WTC11 (cell line): ENCODE data around the gene TNFRSF14. TPM values are rescaled to one million over a fixed set of nuclear protein-coding genes. Genes with fewer than 3 reads are reported as not detected.

Source experiments
- ATAC-seq: fragments of 200-7000 bp; cut with Tn5 transposase; 2 replicates; pipeline ENCODE4 v1.10.0; 2021; ENCODE audit warnings: mild to moderate bottlenecking, moderate library complexity
- CTCF ChIA-PET: fragments of 300-600 bp; sonication (Branson Sonifier 250); formaldehyde crosslinking; loops from one replicate; lab custom pipeline; 2021; ENCODE audit warnings: antibody characterized with exemption; lab: Charles Lee
- POLR2A ChIA-PET: fragments of 350-600 bp; sonication (Branson Sonifier 250); formaldehyde crosslinking; loops from one replicate; lab custom pipeline; 2021; ENCODE audit warnings: antibody characterized with exemption; lab: Charles Lee
- DNase-seq: peaks from one replicate; pipeline ENCODE4 v3.0.0; 2021; ENCODE audit warnings: low spot score
- H3K27ac Mint-ChIP-seq: 2 replicates; pipeline ENCODE4 v1.8.0; 2021; ENCODE audit warnings: mixed read lengths
- H3K27me3 Mint-ChIP-seq: 2 replicates; pipeline ENCODE4 v1.8.0; 2021; ENCODE audit warnings: low read depth, mild to moderate bottlenecking, moderate library complexity, mixed read lengths
- H3K36me3 Mint-ChIP-seq: 2 replicates; pipeline ENCODE4 v1.8.0; 2021; ENCODE audit warnings: mixed read lengths
- H3K4me1 Mint-ChIP-seq: 2 replicates; pipeline ENCODE4 v1.8.0; 2022; ENCODE audit warnings: mixed read lengths
- H3K4me3 Mint-ChIP-seq: 2 replicates; pipeline ENCODE4 v1.8.0; 2021; ENCODE audit warnings: mild to moderate bottlenecking, moderate library complexity, mixed read lengths
- H3K9me3 Mint-ChIP-seq: 2 replicates; pipeline ENCODE4 v1.8.0; 2021; ENCODE audit warnings: mixed read lengths
- ATF1 ChIP-seq: sonication (generic); formaldehyde crosslinking; IDR thresholded peaks from 2 replicates; pipeline ENCODE4 v1.8.1; 2023; ENCODE audit warnings: mild to moderate bottlenecking, moderate library complexity, missing genetic modification reagents
- CREB1 ChIP-seq: sonication (generic); formaldehyde crosslinking; IDR thresholded peaks from 2 replicates; pipeline ENCODE4 v1.8.0; 2023; ENCODE audit warnings: mild to moderate bottlenecking, missing genetic modification reagents
- ELF4 ChIP-seq: sonication (generic); formaldehyde crosslinking; IDR thresholded peaks from 2 replicates; pipeline ENCODE4 v1.8.1; 2022; ENCODE audit warnings: low read depth, mild to moderate bottlenecking, moderate library complexity, missing genetic modification reagents
- ESRRA ChIP-seq: sonication (generic); formaldehyde crosslinking; IDR thresholded peaks from 2 replicates; pipeline ENCODE4 v1.8.1; 2022; ENCODE audit warnings: mild to moderate bottlenecking, missing genetic modification reagents, borderline replicate concordance
- FOXP1 ChIP-seq: sonication (generic); formaldehyde crosslinking; IDR thresholded peaks from 2 replicates; pipeline ENCODE4 v1.8.0; 2022; ENCODE audit warnings: missing genetic modification reagents, mild to moderate bottlenecking, moderate library complexity, borderline replicate concordance
- GABPB1 ChIP-seq: sonication (generic); formaldehyde crosslinking; IDR thresholded peaks from 2 replicates; pipeline ENCODE4 v1.8.1; 2023; ENCODE audit warnings: mild to moderate bottlenecking, missing genetic modification reagents
- GTF2I ChIP-seq: fragments of 250-450 bp; sonication (Bioruptor Pico); conservative IDR thresholded peaks from 2 replicates; pipeline ENCODE4 v1.4.0; 2021; ENCODE audit warnings: mild to moderate bottlenecking
- JAZF1 ChIP-seq: fragments of 250-450 bp; sonication (Bioruptor Pico); IDR thresholded peaks from 2 replicates; pipeline ENCODE4 v1.9.0; 2021; ENCODE audit warnings: moderate library complexity, mild to moderate bottlenecking, inconsistent platforms
- KAT7 ChIP-seq: sonication (generic); formaldehyde crosslinking; IDR thresholded peaks from 2 replicates; pipeline ENCODE4 v1.8.1; 2023; ENCODE audit warnings: missing genetic modification reagents, mild to moderate bottlenecking, borderline replicate concordance
- MYBL2 ChIP-seq: sonication (generic); formaldehyde crosslinking; IDR thresholded peaks from 2 replicates; pipeline ENCODE4 v1.8.1; 2023; ENCODE audit warnings: mild to moderate bottlenecking, moderate library complexity, missing genetic modification reagents
- NFYB ChIP-seq: sonication (generic); formaldehyde crosslinking; conservative IDR thresholded peaks from 2 replicates; pipeline ENCODE4 v1.8.0; 2022; ENCODE audit warnings: low read depth, missing genetic modification reagents
- NR1H2 ChIP-seq: sonication (generic); formaldehyde crosslinking; IDR thresholded peaks from 2 replicates; pipeline ENCODE4 v1.9.0; 2021; ENCODE audit warnings: mild to moderate bottlenecking, moderate library complexity, missing genetic modification reagents
- PRDM15 ChIP-seq: sonication (generic); formaldehyde crosslinking; IDR thresholded peaks from 2 replicates; pipeline ENCODE4 v1.8.0; 2022; ENCODE audit warnings: missing genetic modification reagents
- SMAD4 ChIP-seq: sonication (generic); formaldehyde crosslinking; IDR thresholded peaks from 2 replicates; pipeline ENCODE4 v1.8.0; 2022; ENCODE audit warnings: mild to moderate bottlenecking, missing genetic modification reagents
- SP1 ChIP-seq: sonication (generic); formaldehyde crosslinking; conservative IDR thresholded peaks from 2 replicates; pipeline ENCODE4 v1.8.1; 2022; ENCODE audit warnings: missing genetic modification reagents
- TEAD4 ChIP-seq: sonication (generic); formaldehyde crosslinking; IDR thresholded peaks from 2 replicates; pipeline ENCODE4 v1.8.0; 2022; ENCODE audit warnings: mild to moderate bottlenecking, missing genetic modification reagents
- TP53 ChIP-seq: sonication (generic); formaldehyde crosslinking; IDR thresholded peaks from 2 replicates; pipeline ENCODE4 v1.8.1; 2023; ENCODE audit warnings: mild to moderate bottlenecking, missing genetic modification reagents
- ZNF423 ChIP-seq: fragments of 250-450 bp; sonication (Bioruptor Pico); IDR thresholded peaks from 2 replicates; pipeline ENCODE4 v2.1.2; 2022; ENCODE audit warnings: mild to moderate bottlenecking, moderate library complexity
- ZNF532 ChIP-seq: fragments of 250-450 bp; sonication (Bioruptor Pico); IDR thresholded peaks from 2 replicates; pipeline ENCODE4 v1.9.0; 2021; ENCODE audit warnings: mild to moderate bottlenecking, borderline replicate concordance
- ZNF671 ChIP-seq: fragments of 250-450 bp; sonication (Bioruptor Pico); IDR thresholded peaks from 2 replicates; pipeline ENCODE4 v1.8.0; 2021; ENCODE audit warnings: mild to moderate bottlenecking
- total RNA-seq: library from RNA; stranded (reverse); gene quantifications from 3 replicates; pipeline ENCODE4 v1.2.3, GENCODE V29; 2021
- TF ChIP-seq, protein P1 (sequence below): sonication (generic); formaldehyde crosslinking; IDR thresholded peaks from 2 replicates; pipeline ENCODE4 v1.8.1; 2022; ENCODE audit warnings: low read depth, missing genetic modification reagents, borderline replicate concordance
- TF ChIP-seq, protein P2 (sequence below): sonication (generic); formaldehyde crosslinking; IDR thresholded peaks from 2 replicates; pipeline ENCODE4 v1.8.0; 2022; ENCODE audit warnings: mild to moderate bottlenecking, missing genetic modification reagents

TNFRSF14 gene
- total RNA-seq, 1 experiment from 2014 or later = 0.87 TPM

DNA sequence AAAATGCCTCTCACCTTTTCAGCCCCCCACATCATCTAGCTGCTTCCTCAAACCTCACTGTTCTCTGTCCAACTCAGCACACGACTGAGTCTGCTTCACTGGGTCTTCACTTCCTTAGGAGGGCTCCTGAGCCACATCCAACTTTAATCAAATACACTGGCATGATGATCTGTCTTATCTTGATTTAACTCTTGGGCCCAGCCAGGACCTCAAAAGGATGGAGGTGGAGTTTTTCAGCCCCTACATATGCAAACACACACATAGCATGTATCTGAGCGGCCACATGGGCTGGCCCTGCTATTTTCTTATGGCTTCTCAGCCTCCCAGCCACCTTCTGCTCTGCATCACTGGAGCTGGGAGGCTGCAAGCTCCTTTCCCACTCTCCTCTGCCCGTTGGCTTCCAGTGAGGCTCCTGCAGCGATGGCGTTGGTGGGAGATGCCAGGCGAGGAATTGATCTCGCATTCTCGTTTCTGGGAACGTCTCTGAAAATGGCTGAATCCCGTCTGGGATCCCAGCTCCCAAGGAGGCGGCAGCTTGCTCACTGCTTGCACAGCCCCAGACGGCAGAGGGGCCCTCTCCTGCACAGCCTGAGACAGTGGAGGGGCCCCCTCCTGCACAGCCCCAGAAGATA, 28.6 kb downstream of the TNFRSF14 start:
- ATAC-seq = no peak
- peaks cover 4% of the 10 kb centered on the region; the same call in 1 of the 2 replicates for H3K36me3 Mint-ChIP-seq
- H3K9me3 Mint-ChIP-seq = no peaks in the 10 kb centered on the region
- peak overlapping the region; percentile 75 for H3K4me3 Mint-ChIP-seq
- no peak for DNase-seq
- ChIA-PET POLR2A (interaction anchor here (0.6 to 1.9 kb wide), 3 partner anchors 23 to 39 kb away, joined by 3 to 6 read pairs (median 4); no protein-coding TSS in a partner anchor), CTCF (interaction anchor here (1.2 to 3.5 kb wide), 7 partner anchors 23 to 906 kb away, joined by 3 to 28 read pairs (median 5); partner anchors contain the start of gene TNFRSF14)
- no peaks in the 10 kb centered on the region; the same call in 1 of the 2 replicates for H3K27me3 Mint-ChIP-seq
- H3K4me1 Mint-ChIP-seq = peaks cover 19% of the 10 kb centered on the region
- peak overlapping the region; percentile 76 for H3K27ac Mint-ChIP-seq
- no peak for TF ChIP-seq KAT7 (CRISPR knock-in tag)
- no peak for TF ChIP-seq MYBL2
- TF ChIP-seq CREB1 (CRISPR knock-in tag) = no peak
- TF ChIP-seq ZNF532 = no peak
- no peak for TF ChIP-seq SP1 (CRISPR knock-in tag)
- TF ChIP-seq GABPB1 (CRISPR knock-in tag) = no peak
- no peak for TF ChIP-seq SMAD4 (CRISPR knock-in tag)
- TF ChIP-seq TEAD4 (CRISPR knock-in tag) = no peak
- TF ChIP-seq FOXP1 (CRISPR knock-in tag) = no peak
- no peak for TF ChIP-seq GTF2I (CRISPR knock-in tag)
- TF ChIP-seq, protein P1, sequence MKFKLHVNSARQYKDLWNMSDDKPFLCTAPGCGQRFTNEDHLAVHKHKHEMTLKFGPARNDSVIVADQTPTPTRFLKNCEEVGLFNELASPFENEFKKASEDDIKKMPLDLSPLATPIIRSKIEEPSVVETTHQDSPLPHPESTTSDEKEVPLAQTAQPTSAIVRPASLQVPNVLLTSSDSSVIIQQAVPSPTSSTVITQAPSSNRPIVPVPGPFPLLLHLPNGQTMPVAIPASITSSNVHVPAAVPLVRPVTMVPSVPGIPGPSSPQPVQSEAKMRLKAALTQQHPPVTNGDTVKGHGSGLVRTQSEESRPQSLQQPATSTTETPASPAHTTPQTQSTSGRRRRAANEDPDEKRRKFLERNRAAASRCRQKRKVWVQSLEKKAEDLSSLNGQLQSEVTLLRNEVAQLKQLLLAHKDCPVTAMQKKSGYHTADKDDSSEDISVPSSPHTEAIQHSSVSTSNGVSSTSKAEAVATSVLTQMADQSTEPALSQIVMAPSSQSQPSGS (CRISPR knock-in tag) = no peak
- TF ChIP-seq, all 79 proteins: peak for 0

DNA sequence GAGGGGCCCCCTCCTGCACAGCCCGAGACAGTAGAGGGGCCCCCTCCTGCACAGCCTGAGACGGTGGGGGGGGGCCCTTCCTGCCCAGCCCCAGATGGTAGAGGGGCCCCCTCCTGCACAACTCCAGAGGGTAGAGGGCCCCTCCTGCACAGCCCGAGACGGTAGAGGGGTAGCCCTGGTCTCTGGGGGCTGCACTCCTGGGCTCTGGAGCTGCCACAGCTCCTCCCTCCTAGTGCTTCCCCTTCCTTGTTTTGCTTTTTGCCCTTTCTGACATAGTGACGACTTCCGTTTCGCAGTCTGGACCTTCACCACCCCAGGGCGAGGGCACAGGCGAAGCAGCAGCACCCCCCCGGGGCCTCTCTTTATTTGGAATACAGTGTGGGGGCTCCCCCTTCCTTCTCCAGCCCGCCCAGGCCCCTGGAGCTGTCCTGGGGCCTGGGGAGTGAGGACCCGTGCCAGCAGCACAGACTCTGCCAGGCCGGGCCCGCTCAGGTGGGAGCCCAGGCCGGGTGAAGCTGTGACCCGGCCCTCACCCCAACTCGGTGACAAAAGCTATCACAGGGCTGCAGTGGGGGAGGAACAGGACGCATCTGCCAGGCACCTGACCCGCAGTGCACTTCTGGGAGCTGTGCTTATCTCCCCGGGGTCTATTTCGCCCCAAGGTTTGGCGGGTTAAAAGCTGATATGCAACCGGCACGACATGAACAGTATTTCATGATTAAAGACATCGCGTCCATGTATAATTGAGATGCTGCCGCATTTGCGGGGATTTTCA, 29.3 kb downstream of the TNFRSF14 start:
- peak; percentile 2; the same call in 1 of the 2 replicates for ATAC-seq
- H3K4me1 Mint-ChIP-seq = peaks cover 19% of the 10 kb centered on the region
- TF ChIP-seq NFYB (CRISPR knock-in tag) (no peak), ATF1 (CRISPR knock-in tag) (no peak), PRDM15 (CRISPR knock-in tag) (peak; percentile 95), ZNF423 (CRISPR knock-in tag) (no peak), ESRRA (no peak), JAZF1 (CRISPR knock-in tag) (no peak), TP53 (CRISPR knock-in tag) (0 out of 2 replicates have a peak, but pooled peaks have one; percentile 15), ZNF671 (no peak), NR1H2 (CRISPR knock-in tag) (no peak), ELF4 (CRISPR knock-in tag) (no peak)
- TF ChIP-seq, protein P1 (CRISPR knock-in tag) = no peak
- TF ChIP-seq, protein P2, sequence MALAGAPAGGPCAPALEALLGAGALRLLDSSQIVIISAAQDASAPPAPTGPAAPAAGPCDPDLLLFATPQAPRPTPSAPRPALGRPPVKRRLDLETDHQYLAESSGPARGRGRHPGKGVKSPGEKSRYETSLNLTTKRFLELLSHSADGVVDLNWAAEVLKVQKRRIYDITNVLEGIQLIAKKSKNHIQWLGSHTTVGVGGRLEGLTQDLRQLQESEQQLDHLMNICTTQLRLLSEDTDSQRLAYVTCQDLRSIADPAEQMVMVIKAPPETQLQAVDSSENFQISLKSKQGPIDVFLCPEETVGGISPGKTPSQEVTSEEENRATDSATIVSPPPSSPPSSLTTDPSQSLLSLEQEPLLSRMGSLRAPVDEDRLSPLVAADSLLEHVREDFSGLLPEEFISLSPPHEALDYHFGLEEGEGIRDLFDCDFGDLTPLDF (CRISPR knock-in tag) = no peak
- DNase-seq = no peak
- ChIA-PET POLR2A (interaction anchor here (0.6 to 1.9 kb wide), 5 partner anchors 8 to 39 kb away, joined by 3 to 6 read pairs (median 3); no protein-coding TSS in a partner anchor), CTCF (interaction anchor here (0.8 to 3.5 kb wide), 9 partner anchors 23 to 1006 kb away, joined by 3 to 28 read pairs (median 4); partner anchors contain the start of gene TNFRSF14)
- peak overlapping the region; percentile 75 for H3K4me3 Mint-ChIP-seq
- H3K9me3 Mint-ChIP-seq = no peaks in the 10 kb centered on the region
- no peak overlapping the region for H3K27ac Mint-ChIP-seq
- H3K27me3 Mint-ChIP-seq = no peaks in the 10 kb centered on the region
- H3K36me3 Mint-ChIP-seq = peaks cover 10% of the 10 kb centered on the region; the same call in 1 of the 2 replicates
